Mucosa of descending colon (tissue), 3 donors: Measurements from ENCODE around the gene NLRP8. TPM values are rescaled to one million over a fixed set of nuclear protein-coding genes. Genes with fewer than 3 reads are reported as not detected.
"Not testable (repeated sequence)": the region's sequence is repeated elsewhere in the genome, so short reads cannot be mapped to it uniquely, and the experiment has no call there.

Experiments used
- ATAC-seq: fragments of 200-7000 bp; cut with Tn5 transposase; one replicate; pipeline ENCODE4 v1.9.1; 2020; ENCODE audit warnings: mild to moderate bottlenecking, moderate library complexity
- DNase-seq, 3 donors: peaks; one replicate each; pipeline ENCODE4 v3.0.0-alpha.2; 2020
- H3K36me3 ChIP-seq: fragments of 200-600 bp; one replicate; pipeline ENCODE4 v1.8.0; 2021; ENCODE audit warnings: low read depth, mild to moderate bottlenecking
- H3K4me1 ChIP-seq: fragments of 200-600 bp; one replicate; pipeline ENCODE4 v1.8.0; 2021; ENCODE audit warnings: low read depth, mild to moderate bottlenecking
- H3K4me3 ChIP-seq: fragments of 200-600 bp; one replicate; pipeline ENCODE4 v1.8.0; 2021; ENCODE audit warnings: mild to moderate bottlenecking
- H3K9me3 ChIP-seq: fragments of 200-600 bp; one replicate; pipeline ENCODE4 v1.8.0; 2021; ENCODE audit warnings: mild to moderate bottlenecking
- intact Hi-C, 2 donors: fragments of 100-400 bp; cut with DNase I in 1 of 2; cut with micrococcal nuclease in 1 of 2; formaldehyde crosslinking; loops; one replicate each; pipeline versions ENCODE4 v1.11.0 to v1.11.1; 2022; cut with DNase I, micrococcal nuclease
- total RNA-seq, 3 donors: library from RNA; stranded (reverse); fragmentation: NEBNext Ultra II Directional in 2 of 3; extraction: Animal tissue kit (Norgen Biotek cat#: 25700) in 2 of 3; gene quantifications; one replicate each; pipeline versions ENCODE4 v1.2.1 to v1.2.4, GENCODE V29; 2021 to 2023
- TF ChIP-seq, protein P1 (sequence below): fragments of 200-600 bp; IDR thresholded peaks from one replicate; pipeline ENCODE4 v1.8.0; 2022; ENCODE audit warnings: antibody characterized with exemption, mild to moderate bottlenecking
- donor health status: DM: no; HTN: no; CAD: no; lungs with moderate emphysema.
- donor health status: DM: no; HTN: no; CAD: no.
- donor health status: DM: no; HTN: yes; CAD: no.

NLRP8 gene
- total RNA-seq, 3 donors from 2014 or later = not detected

- Histone ChIP-seq H3K4me3 (no peak overlapping the region), H3K36me3 (no peaks in the 10 kb centered on the region), H3K9me3 (no peaks in the 10 kb centered on the region), H3K4me1 (no peaks in the 10 kb centered on the region)
- DNase-seq (no peak), ATAC-seq (no peak)
- intact Hi-C loops = no loop called here
- TF ChIP-seq, protein P1, sequence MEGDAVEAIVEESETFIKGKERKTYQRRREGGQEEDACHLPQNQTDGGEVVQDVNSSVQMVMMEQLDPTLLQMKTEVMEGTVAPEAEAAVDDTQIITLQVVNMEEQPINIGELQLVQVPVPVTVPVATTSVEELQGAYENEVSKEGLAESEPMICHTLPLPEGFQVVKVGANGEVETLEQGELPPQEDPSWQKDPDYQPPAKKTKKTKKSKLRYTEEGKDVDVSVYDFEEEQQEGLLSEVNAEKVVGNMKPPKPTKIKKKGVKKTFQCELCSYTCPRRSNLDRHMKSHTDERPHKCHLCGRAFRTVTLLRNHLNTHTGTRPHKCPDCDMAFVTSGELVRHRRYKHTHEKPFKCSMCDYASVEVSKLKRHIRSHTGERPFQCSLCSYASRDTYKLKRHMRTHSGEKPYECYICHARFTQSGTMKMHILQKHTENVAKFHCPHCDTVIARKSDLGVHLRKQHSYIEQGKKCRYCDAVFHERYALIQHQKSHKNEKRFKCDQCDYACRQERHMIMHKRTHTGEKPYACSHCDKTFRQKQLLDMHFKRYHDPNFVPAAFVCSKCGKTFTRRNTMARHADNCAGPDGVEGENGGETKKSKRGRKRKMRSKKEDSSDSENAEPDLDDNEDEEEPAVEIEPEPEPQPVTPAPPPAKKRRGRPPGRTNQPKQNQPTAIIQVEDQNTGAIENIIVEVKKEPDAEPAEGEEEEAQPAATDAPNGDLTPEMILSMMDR = no peak
Observed at GRCh38 chr19:55985254-55985653, 37.6 kb downstream of the NLRP8 start.

- no peaks in the 10 kb centered on the region for H3K9me3 ChIP-seq
- intact Hi-C loops = no loop called here
- no peak for ATAC-seq
- H3K4me1 ChIP-seq = no peaks in the 10 kb centered on the region
- no peaks in the 10 kb centered on the region for H3K36me3 ChIP-seq
- DNase-seq = peak in 1 of 3 donors; percentile 24
- H3K4me3 ChIP-seq = no peak within 1 kb of the TSS
- TF ChIP-seq, protein P1 = no peak
Observed at GRCh38 chr19:55986487-55986886, 38.9 kb downstream of the NLRP8 start, which contains the start of gene NLRP5. Gene NLRP5, plus strand, starts transcription at chr19:55986775.

DNA sequence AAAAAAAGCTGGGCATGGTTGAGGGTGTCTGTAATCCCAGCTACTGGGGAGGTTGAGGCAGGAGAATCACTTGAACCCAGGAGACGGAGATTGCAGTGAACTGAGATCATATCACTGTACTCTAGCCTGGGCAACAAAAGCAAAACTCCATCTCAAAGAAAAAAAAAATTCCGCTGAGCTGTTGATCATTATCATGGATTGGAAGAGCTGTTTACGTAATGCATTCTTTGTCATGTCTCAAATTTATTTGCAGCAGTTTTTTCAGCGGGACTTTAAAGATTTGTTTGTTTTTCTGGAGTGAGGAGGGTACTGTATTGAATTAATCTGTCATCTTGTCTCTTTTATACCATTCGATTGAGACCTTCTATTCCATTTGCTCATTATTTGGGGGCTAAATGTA is 43.2 kb downstream of the NLRP8 start:
- TF ChIP-seq, protein P1 = no peak
- DNase-seq (no peak), ATAC-seq (no peak)
- Histone ChIP-seq H3K36me3 (no peaks in the 10 kb centered on the region), H3K4me3 (no peak overlapping the region), H3K9me3 (no peaks in the 10 kb centered on the region), H3K4me1 (no peaks in the 10 kb centered on the region)
- intact Hi-C loops = no loop called here

DNA sequence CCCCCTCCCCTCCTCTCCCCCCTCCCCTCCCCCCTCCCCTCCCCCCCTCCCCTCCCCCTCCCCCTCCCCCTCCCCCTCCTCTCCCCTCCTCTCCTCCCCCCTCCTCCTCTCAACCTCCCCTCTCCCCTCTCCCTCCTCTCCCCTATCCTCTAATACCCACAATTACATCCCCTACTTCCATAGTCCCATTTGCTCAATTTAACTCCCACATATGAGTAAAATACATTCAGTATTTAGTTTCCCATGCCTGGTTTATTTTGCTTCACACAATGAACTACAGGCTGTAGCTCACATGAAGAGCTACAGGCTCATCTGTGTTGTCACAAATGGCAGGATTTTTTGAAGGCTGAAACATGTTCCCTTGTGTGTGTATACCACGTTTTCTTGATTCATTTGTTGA is 45.9 kb downstream of the NLRP8 start:
- TF ChIP-seq, protein P1 = no peak
- intact Hi-C loops = no loop called here
- no peak for ATAC-seq

GRCh38 chr19:56014765-56015164 is 67.1 kb downstream of the NLRP8 start:
- DNase-seq (no peak), ATAC-seq (no peak)
- H3K4me1 ChIP-seq = no peaks in the 10 kb centered on the region
- no peaks in the 10 kb centered on the region for H3K9me3 ChIP-seq
- H3K36me3 ChIP-seq = no peaks in the 10 kb centered on the region
- TF ChIP-seq, protein P1 = no peak
- H3K4me3 ChIP-seq = no peak overlapping the region
- intact Hi-C loops = no loop called here

More for the DNA sequence above, 45.9 kb downstream of the NLRP8 start:
- Histone ChIP-seq H3K36me3 (no peaks in the 10 kb centered on the region), H3K9me3 (no peaks in the 10 kb centered on the region), H3K4me3 (no peak overlapping the region), H3K4me1 (no peaks in the 10 kb centered on the region)
- DNase-seq = no peak

DNA sequence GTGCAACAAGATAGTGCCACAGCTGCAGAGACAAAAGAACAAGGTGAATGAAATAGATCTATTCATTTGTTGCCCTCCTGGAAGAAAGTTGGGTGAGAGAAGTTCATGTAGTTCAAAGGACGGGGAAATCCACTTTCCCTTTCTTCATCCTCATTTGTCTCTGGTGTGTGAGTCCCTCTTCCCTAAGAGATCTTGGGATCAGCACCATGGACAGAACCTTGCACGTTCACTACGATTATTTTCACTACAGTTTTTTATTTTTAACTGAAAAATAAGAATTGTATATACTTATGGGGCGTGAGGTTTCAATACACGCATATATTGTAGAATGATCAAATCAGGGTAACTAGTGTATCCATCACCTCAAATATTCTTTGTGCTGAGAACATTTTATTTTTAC is 68.1 kb downstream of the NLRP8 start:
- TF ChIP-seq, protein P1 = no peak
- ATAC-seq = no peak
- peak in 1 of 3 donors; percentile 5 for DNase-seq
- H3K4me3 ChIP-seq = no peak overlapping the region
- intact Hi-C loops = no loop called here
- H3K4me1 ChIP-seq = no peaks in the 10 kb centered on the region
- H3K36me3 ChIP-seq = no peaks in the 10 kb centered on the region
- no peaks in the 10 kb centered on the region for H3K9me3 ChIP-seq

DNA sequence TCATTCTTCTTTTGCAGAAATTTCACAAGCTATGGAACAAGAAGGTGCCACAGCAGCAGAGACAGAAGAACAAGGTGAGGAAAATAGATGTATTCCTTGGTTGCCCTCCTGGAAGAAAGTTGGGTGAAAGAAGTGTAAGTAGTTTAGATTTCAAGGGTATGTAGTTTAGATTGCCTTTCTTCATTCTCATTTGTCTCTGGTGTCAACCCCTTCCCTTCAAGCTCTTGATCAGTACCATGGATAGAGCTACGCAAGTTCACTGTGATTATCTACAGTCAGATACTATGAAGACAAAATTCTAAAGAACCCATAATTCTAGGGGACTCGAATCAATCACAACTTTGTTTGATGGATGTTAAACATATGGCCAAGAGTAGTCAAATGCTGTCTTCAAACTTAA is 71.7 kb downstream of the NLRP8 start:
- intact Hi-C loops, H3K4me3 ChIP-seq, H3K9me3 ChIP-seq, ATAC-seq, H3K36me3 ChIP-seq, H3K4me1 ChIP-seq, DNase-seq: not testable (repeated sequence)

DNA sequence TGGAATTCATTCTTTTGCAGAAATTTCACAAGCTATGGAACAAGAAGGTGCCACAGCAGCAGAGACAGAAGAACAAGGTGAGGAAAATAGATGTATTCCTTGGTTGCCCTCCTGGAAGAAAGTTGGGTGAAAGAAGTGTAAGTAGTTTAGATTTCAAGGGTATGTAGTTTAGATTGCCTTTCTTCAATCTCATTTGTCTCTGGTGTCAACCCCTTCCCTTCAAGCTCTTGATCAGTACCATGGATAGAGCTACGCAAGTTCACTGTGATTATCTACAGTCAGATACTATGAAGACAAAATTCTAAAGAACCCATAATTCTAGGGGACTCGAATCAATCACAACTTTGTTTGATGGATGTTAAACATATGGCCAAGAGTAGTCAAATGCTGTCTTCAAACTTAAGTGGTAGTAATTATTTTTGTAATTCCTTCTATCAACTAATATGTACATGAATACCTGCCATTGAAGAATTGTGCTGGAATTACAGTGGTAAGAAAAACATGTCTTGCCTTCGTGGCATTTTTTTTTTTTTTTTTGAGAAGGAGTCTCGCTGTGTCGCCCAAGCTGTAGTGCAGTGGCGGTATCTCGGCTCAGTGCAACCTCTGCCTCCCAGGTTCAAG is 72.8 kb downstream of the NLRP8 start:
- H3K4me3 ChIP-seq, H3K36me3 ChIP-seq, H3K9me3 ChIP-seq, ATAC-seq, DNase-seq, H3K4me1 ChIP-seq, intact Hi-C loops: not testable (repeated sequence)
